DMS114 treated with DMSO at 0.1 percent for 48 hours (cell line): Measurements from ENCODE around the gene OPCML.

Experiments used
- DNase-seq: peaks from one replicate; lab custom pipeline; 2025; ENCODE audit not compliant: unreplicated experiment; lab: John Stamatoyannopoulos, UW

OPCML gene

DNA sequence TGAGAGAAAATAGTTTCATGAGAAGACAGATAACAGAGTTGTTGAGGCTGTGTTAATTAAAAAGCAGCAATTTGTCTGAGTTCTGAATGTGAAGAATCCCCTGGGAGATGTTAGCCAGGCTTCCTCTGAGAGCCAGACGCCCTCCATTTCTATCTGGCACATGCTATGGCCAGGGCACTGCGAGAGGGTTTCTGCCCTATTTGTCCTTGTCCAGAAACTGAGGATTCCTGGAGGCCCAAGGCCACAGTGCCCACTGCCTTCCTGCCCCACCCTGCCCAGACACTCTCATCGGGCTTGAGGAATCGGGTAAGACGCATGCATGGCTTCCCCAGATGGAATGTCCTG, 484.6 kb downstream of the OPCML start:
- no peak for DNase-seq

DNA sequence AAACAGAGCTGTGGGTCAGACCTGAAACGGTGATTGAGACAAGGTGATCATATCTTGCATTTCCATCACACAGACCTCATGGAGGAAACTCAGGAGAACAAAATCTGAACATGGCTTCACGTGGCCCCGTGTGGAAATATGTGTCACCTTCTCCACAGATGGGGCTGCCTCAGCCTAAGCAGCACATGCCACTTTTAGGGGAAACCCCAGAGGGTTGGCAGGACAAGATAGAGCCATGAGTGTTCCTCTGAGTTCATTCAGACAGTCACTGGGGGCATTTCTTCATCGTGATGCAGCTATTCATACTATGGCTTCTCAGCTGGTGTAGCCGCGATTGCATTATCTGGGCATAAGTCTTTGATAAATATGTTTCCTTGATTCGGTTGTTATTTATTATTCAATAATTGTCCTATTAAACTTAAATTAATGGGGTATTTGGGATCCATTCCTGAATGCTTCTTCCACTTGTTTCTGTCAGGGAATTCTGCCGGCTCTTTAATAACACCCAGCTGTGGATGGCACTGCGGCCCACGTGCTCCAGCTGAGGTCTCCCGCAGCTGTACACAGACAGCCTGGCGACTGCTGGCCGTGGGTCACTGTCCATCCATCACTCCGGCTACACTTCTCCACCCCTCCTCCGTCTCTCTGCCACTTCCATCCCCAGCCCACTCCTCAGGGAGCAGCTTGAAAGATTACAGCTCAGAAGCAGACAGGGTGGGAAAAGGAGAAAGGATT, 485.1 kb downstream of the OPCML start:
- DNase-seq: no peak

DNA sequence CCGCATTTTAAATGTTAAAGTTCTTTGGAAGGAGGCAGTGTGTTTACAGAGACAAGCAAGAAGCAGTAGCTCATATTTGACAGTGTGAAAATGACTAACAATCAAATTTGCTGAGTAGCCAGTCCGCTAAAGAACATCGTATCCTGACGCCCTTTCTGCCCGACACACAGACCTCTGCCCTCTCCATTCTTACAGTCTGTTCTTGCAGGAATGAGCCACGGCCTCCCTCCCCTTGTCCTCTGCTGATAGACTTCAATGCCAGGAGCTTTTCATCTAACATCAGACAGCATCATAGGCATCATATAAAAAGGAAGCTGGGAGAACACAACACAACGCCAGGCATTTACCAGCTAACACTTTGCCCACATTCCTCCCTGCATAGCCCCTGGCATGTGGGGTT, 486.0 kb downstream of the OPCML start:
- DNase-seq: no peak

DNA sequence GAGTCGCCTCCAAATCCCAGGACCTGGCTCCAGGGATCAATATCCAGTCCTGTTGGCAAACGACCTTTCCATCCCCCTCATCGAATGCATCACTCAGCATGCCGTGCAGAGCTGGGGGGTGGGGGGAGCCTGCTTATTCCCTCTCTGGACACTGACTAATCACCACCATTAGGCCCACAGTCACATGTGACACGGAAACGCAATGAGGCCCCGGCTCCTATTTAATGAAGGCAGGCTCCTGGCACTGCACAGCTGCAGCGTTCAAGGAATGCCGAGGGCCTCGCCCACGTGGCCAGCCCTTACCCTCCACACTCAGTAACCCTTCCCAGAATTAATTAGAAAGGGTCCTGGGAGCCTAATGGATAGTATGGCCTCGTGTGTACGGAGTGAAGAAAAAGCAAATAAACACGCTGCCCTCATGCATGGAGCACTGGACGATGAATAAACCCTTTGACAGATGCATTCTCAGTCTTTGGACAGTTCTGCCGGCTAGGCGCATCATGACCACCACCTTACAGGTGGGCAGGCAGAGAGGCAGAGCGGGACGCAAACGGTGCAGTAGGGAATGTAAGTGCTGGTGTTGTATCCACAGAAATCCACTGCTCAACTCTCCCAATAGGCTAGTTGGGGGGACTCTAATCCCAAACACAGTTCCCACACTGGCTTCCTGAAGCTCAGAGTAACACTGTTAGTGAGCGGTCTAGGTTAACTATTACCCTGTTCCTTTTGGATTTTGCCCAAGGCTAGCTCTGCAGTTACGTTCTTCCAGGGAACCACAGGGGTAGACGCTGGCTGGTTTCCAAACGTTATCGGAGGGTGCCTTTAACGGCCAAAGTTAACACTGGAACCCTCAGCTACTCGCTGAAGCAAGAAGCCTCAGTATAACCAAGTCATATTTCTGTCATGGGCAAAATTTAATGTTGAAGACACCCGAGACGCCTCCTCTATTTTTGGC, 490.1 kb downstream of the OPCML start:
- no peak for DNase-seq

DNA sequence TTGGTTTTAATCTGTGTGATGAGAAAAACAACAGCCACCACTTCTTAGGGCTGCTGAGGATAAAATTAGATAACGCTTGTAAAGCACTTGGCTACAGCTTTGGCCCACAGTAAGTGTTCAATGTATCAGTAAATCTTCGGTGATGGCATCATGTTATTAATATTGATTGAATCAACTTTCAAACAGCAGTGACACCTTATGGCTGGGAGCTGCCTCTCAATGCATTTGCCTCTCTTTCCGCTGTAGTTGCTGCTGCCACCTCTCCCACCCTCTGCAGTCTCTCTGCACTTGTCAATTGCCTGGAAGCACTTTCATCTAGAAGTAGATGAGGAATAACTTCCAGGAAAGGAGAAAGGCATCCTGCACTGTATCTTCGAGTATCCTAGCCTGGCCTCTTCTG, 491.1 kb downstream of the OPCML start:
- no peak for DNase-seq

DNA sequence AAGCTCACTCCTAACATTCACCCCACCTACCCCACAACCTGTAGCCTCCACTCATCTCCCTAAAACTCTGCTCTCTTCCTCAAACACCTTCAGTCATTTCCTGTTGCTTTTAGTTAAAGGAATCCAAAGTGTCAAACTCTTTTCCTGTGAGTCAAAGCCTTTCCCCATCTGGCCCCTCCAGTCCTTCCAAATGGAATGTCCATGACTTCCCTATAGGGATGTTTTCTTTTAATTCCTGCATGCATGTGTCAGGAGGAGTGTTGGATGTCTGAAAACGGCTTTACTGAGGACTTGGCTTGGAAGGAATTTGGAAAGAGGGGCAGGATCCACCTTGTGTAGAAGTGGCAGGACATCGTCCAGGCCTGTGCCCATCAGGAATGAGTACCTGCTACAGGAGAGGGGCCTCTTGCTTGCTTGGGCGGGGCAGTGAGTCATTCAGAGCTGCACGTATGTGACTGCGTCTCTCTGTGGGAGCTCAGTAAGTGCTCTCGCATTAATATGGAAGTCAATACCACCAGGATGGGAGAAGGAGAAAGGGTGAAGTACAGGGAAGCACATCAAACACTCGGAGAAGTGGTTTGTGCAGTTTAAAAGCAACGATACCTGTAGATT, 491.9 kb downstream of the OPCML start:
- DNase-seq: no peak

DNA sequence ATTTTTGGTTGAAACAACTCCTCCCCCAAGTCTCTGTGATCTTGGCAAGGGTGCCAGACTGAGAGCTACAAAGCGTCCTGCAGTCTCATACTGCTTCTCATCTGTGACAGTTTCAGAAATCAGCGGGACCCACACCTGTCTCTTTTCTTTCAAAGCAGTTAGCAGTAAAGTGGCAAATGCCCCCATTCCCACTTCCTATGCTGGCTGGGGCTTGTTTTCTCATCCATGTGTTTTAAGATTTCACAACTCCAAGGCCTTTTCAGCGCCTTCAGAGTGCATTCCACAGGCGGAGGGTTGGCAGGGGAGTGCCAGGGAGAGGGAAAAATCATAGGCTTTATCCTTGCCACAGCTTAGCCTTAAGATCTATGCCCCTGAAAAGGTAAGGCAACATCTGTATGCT, 493.5 kb downstream of the OPCML start:
- DNase-seq: no peak

DNA sequence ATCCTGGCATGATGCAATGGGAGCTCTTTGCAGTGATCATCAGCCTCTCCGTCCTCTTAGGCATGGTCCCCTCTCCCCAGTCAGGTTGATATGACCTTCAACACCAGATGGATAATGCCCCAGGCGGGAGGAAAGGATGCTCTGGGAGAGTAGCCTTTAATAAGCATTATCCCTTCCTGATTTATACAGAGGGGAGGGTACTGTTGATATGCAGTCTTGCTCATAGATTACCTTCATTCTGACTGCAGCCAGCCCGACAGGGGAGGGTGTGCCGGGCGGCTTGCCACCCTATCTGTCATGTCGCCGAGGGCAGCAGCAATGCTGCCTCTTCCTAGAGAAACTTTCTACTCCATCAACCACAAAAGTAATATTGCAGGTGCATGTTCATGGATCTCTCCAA, 497.4 kb downstream of the OPCML start:
- DNase-seq: no peak

DNA sequence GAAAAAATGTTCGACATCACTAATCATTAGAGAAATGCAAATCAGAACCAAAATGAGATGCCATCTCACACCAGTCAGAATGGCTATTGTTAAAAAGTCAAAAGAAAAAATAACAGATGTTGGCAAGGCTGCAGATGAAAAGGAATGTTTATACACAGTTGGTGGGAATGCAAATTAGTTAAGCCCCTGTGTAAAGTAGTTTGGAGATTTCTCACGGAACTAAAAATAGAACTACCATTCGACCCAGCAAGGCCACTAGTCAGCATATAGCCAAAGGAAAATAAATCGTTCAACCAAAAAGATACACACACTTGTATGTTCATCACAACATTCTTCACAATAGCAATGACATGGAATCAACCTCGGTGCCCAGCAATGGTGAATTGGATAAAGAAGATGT, 503.2 kb downstream of the OPCML start:
- no peak for DNase-seq

DNA sequence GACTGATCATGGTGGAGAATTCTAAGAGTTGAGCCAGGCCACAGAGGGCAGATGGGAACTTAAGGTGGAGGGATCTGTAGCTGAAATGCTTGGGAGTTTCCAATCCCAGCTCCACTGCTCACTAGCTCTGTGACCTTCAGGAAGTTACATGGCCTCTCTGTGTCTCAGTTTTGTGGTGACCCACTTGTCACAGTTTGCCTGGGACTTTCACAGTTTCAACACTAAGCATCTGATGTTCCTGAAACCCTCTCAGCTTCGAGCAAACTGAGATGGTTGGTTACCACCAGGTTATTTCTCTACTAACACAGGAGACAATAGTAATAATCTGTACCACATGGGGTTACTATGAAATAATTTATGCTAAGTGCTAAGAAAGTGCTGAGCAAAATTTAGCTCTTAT, 505.3 kb downstream of the OPCML start:
- DNase-seq: no peak

DNA sequence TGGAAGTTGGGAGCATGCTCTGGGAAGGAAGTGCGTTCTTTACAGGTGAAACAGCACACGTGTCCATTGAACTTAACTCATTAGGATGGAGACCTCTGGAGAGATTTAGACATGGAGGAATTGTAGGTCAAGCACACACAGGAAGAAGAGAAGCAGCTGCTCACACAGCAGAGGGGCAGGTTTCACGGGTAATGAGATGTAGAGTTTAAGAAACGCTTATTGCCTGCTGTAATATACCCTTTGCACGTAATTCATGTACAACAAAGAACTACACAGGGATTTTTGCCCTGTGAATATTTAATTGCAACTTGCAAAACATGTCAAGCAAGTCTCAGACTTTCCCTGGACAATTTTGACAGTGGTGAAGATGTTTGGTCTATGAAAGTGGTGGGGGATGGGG, 508.0 kb downstream of the OPCML start:
- DNase-seq: no peak

DNA sequence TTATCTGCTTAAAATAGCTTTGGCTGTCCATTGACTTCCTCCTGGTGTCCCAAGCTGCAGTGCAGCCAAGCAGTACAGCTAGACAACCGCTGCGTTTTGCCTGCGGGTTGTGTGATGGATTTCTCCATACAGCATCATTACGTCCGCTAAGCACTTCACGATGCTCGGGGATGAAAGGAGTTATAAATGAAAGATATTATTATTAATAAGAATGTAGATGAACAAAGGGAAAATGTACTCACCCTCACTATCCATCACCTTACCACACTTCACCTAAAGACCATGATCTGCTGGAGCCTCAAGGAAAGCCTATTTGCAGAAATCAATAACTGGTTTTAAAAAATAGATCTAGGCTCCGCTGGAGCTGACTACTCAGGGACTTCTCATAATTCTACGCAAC, 509.1 kb downstream of the OPCML start:
- DNase-seq: no peak

DNA sequence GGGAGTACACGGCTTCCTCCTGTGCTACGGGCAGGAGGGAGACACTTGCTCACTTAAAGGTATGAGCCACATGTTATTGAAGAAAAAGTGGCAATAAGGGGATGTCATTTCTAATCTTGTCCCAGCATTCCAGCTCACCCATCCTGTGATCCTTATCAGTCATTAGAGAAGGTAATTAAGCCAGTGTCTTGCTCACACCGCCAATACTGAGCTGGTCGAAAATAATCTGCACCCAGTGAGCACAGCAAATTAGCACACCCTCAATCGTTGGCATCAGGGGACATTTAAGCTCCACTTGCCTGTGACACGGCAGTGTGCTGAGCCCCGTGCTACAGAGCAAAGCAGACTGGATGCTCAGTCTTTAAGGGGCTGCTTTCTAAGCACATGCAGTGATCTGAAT, 510.7 kb downstream of the OPCML start:
- DNase-seq: no peak

DNA sequence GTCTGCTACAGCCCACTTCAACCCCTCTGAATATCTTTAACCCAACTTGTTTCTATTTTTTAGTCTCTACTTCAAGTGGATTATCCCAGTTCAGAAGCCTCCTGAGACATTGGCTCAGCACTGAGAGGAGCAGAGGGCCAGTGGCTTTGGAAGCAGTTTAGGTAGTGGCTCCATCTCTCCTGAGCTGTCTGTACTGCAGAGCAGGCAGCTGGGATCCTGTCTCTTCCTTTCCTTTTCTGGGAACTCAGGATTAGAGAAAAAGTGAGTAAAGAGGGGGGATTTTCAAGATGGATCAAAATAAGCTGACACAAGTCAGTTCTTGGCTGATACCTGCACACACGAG, 512.0 kb downstream of the OPCML start:
- DNase-seq: no peak

DNA sequence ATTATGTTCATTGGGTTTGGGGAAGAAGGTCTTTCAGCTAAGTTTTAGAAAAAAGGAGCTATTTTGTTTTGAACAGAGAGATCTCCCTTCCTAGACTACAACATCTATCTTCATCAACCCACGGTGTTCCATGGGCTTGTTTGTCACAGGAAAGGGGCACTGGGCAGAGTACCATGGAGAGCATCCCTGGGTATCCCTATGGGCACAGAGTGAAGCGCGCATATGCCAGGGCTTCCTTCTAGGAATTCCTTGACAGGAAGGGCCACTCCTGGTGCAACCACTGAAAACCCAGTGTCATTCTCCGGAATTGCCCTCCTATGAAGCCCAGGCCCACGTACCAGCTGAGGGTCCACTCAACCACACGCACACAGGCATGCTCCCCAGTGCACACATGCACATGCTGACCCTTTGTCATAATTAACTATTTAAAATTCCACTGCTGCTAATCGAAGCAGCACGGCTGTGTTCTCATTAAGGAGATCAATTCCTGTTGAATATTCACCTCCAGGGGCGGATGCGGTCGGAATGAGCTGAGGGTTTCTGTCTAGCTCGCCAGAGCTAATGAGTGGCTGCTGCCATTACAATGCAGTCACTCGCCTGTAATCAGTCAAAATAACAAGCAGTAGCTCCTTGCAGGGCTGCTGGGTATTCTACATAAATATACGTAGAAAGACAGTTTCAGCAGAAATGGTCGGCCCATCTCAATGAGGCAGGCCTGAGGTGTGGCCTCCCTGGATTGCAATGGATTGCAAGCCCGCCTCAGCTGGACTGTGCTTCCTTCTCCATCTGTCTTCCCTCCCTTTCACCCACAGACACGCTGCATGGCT, 512.5 kb downstream of the OPCML start:
- DNase-seq: no peak

DNA sequence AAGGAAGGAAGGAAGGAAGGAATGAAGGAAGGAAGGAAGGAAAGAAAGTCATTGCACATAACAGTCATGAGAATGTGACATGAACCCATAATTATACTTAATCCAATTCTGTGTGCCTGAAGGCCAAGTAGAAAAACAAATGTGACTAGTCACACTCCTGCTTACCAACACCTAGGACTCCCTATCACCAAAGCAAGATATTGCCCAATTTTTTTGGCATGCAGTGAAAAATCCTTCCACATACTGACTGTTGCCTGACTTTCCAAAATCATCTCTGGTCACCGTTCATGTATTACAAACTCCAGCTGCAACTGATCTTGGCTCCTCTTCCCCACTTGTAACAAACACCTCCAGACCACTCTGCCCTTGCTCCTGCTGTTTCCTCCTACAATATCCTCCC, 516.8 kb downstream of the OPCML start:
- no peak for DNase-seq

DNA sequence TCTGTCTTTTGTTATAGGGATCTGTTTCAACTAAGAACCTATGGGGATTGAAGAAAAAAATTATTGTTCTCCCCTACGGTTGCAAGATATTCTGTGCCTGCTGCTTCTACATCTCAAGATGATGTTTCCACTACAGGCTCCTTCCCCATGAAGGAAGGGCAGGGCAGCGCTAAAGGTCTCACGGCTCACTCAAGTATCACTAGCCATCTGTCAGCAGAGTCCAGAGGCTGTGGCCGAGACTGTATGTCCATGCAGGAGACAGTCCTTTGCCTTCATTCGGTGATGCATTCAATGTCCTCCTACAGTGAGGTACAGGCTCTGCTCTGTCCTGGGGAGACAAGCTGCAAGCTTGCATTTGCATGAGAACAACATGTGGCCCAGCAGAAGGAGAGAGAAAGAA, 518.0 kb downstream of the OPCML start:
- no peak for DNase-seq

DNA sequence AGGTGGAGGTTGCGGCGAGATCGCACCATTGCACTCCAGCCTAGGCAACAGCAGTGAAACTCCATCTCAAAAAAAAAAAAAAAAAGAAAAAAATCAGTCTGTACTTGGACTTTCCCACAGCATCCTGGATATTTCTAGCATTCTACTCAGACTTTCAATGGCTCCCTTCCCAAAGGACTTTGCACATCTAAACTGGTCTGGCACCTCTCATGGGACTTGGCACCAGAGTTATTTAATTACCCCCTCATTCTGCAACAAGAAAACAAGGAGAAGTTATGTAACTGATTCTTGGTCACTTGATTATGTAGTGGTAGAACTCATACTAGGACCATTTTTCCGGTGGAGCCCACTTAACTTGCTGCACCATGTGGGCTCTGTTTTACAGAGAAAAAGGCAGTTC, 519.5 kb downstream of the OPCML start:
- DNase-seq: no peak

DNA sequence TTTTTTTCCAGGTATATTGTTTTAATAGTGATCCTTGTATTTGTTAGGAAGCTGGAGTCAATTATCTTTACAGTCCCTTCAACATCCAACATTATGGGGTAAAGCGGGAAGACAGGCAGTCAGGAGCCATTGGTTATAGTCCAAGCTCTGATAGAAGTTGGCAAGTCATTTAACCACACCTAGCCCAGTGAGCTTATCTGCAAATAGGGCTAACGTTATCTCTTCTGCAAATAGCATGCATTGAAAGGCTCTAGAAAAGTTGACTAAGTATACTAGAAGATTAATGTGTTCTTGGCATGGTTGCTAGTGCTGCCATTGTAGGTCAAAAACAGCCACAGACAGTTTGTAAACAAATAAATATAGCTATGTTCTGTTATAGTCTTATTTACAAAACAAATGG, 520.7 kb downstream of the OPCML start:
- DNase-seq: no peak

DNA sequence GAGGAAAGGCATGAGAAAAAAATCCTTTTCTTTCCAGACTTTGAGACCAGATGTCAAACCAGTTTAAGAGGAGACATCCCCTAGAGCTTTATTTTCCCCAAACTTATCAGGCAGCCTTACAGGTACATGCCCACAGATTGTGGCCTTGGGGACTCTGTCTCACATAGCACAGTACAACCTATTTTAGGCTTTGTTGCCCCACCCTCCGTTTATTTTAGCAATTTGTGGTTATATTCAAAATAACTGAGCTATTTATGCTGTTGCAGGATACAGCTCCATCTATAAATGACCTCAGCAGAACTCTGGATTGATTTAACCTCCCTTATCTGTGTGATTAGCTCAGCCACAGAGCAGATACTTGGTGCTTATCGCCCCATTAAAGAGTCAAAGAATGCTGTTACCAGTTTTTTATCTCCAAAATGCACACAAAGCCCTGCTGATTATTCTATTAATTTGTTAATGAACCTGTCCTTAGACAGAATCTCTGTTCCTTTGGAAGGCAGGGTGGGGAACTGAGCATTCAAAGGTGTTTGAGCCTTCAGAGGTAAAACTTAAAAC, 525.2 kb downstream of the OPCML start:
- no peak for DNase-seq

DNA sequence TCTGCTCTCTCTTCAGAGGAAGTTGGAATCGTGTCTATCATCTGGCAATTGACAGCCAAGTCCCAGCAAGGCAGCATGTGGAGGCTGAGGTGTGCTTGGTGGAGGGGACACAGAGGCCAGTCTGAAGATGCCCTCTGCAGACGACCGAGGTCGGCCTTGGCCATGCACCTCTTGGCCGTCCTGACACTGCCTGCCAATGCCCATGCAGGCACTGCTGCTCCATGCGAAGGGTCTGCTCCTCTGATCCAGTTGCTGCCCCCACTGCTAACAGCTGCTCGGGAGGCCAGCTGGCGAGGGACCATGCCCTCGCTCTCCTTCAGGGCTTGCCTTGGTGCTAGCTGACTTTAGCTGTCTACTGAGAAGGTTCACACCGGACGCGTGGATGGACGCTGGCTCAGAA, 527.9 kb downstream of the OPCML start:
- DNase-seq: no peak
